Measurements from ENCODE around the gene SLC22A13. TPM values are rescaled to one million over a fixed set of nuclear protein-coding genes. Genes with fewer than 3 reads are reported as not detected.
A peak's percentile ranks its signal among the peaks of the same experiment; 100 is the strongest.
"Not testable (repeated sequence)": the region's sequence is repeated elsewhere in the genome, so short reads cannot be mapped to it uniquely, and the experiment has no call there.

The SLC22A13 gene
- total RNA-seq, 2 donors from 2014 or later: 0.99 to 1.5 TPM

- no peaks in the 10 kb centered on the region for H3K4me1 Mint-ChIP-seq
- H3K4me3 Mint-ChIP-seq: no peak overlapping the region
- H3K27ac Mint-ChIP-seq: no peak overlapping the region
- H3K27me3 Mint-ChIP-seq: peaks cover 5% of the 10 kb centered on the region
- H3K36me3 Mint-ChIP-seq (ENCODE audit: low read depth): no peaks in the 10 kb centered on the region
- ATAC-seq (replicated peaks): no peak
- H3K9me3 Mint-ChIP-seq: no peaks in the 10 kb centered on the region
Measured at GRCh38 chr3:38317192-38317759, 51.7 kb downstream of the SLC22A13 start.

- H3K27me3 Mint-ChIP-seq: no peaks in the 10 kb centered on the region
- no peak for ATAC-seq (replicated peaks)
- no peaks in the 10 kb centered on the region for H3K9me3 Mint-ChIP-seq
Measured at GRCh38 chr3:38318766-38319671, 53.4 kb downstream of the SLC22A13 start.

GRCh38 chr3:38320638-38321037, 55.0 kb downstream of the SLC22A13 start:
- not testable (repeated sequence) for H3K36me3 Mint-ChIP-seq (ENCODE audit: low read depth); H3K4me3 Mint-ChIP-seq; H3K27me3 Mint-ChIP-seq; H3K27ac Mint-ChIP-seq; H3K4me1 Mint-ChIP-seq; ATAC-seq (replicated peaks); H3K9me3 Mint-ChIP-seq

More at GRCh38 chr3:38318766-38319671, 53.4 kb downstream of the SLC22A13 start:
- Mint-ChIP-seq H3K27ac (no peak overlapping the region), H3K4me1 (no peaks in the 10 kb centered on the region), H3K4me3 (no peak overlapping the region), H3K36me3 (ENCODE audit: low read depth) (no peaks in the 10 kb centered on the region)

GRCh38 chr3:38323060-38323459, 57.4 kb downstream of the SLC22A13 start:
- Mint-ChIP-seq H3K27me3 (no peaks in the 10 kb centered on the region), H3K4me1 (no peaks in the 10 kb centered on the region), H3K4me3 (no peak overlapping the region), H3K9me3 (no peaks in the 10 kb centered on the region), H3K36me3 (ENCODE audit: low read depth) (no peaks in the 10 kb centered on the region), H3K27ac (no peak overlapping the region)
- ATAC-seq (replicated peaks): no peak

GRCh38 chr3:38325256-38325655, 59.6 kb downstream of the SLC22A13 start:
- H3K27ac Mint-ChIP-seq: no peak overlapping the region
- H3K4me1 Mint-ChIP-seq: no peaks in the 10 kb centered on the region
- no peak for ATAC-seq (replicated peaks)
- H3K27me3 Mint-ChIP-seq: no peaks in the 10 kb centered on the region
- H3K9me3 Mint-ChIP-seq: no peaks in the 10 kb centered on the region
- no peak overlapping the region for H3K4me3 Mint-ChIP-seq
- H3K36me3 Mint-ChIP-seq (ENCODE audit: low read depth): no peaks in the 10 kb centered on the region

- Mint-ChIP-seq H3K36me3 (ENCODE audit: low read depth) (no peaks in the 10 kb centered on the region), H3K27me3 (no peaks in the 10 kb centered on the region), H3K4me1 (no peaks in the 10 kb centered on the region), H3K4me3 (no peak overlapping the region), H3K9me3 (no peaks in the 10 kb centered on the region), H3K27ac (no peak overlapping the region)
- peak; percentile 90 for ATAC-seq (replicated peaks)
Measured at GRCh38 chr3:38327335-38328009, 61.9 kb downstream of the SLC22A13 start.

Other genes starting within 250 kb of the SLC22A13 start
- gene PLCD1, start 236.2 kb upstream of the SLC22A13 start, total RNA-seq: 10 to 100 TPM; 17.7 to 24.4 TPM
- 1 to 10 TPM; 1.2 to 2.0 TPM for gene DLEC1, start 226.6 kb upstream of the SLC22A13 start, total RNA-seq
- 10 to 100 TPM; 67.5 to 82.8 TPM for gene ACAA1, start 128.7 kb upstream of the SLC22A13 start, total RNA-seq
- gene MYD88, start 127.2 kb upstream of the SLC22A13 start, total RNA-seq: 10 to 100 TPM; 34.5 to 57.0 TPM
- gene OXSR1, start 100.3 kb upstream of the SLC22A13 start, total RNA-seq: 10 to 100 TPM; 77.8 to 78.4 TPM
- gene SLC22A14, start 16.5 kb downstream of the SLC22A13 start, total RNA-seq: under 1 TPM; 0.11 to 0.15 TPM
- gene XYLB, start 81.0 kb downstream of the SLC22A13 start, total RNA-seq: 10 to 100 TPM in 1 of 2 donors, 1 to 10 TPM in 1; 6.3 to 10.1 TPM
- 10 to 100 TPM in 1 of 2 donors, 1 to 10 TPM in 1; 7.7 to 12.8 TPM for gene ACVR2B, start 188.1 kb downstream of the SLC22A13 start, total RNA-seq
- 10 to 100 TPM; 15.9 to 23.8 TPM for gene EXOG, start 230.5 kb downstream of the SLC22A13 start, total RNA-seq